Suprapubic skin (tissue), 4 donors: ENCODE measurements around the gene USP10. TPM values are rescaled to one million over a fixed set of nuclear protein-coding genes. Genes with fewer than 3 reads are reported as not detected.

Experiments used
- DNase-seq, 2 donors: peaks; one replicate each; pipeline ENCODE4 v3.0.0-alpha.2; 2019; ENCODE audit warnings: low spot score in 2 of 2
- H3K27ac ChIP-seq: fragments of 200-600 bp; sonication (generic); one replicate; pipeline ENCODE4 v1.5.1; 2019
- H3K27me3 ChIP-seq: fragments of 200-600 bp; sonication (generic); one replicate; pipeline ENCODE4 v1.5.1; 2019
- H3K36me3 ChIP-seq: fragments of 200-600 bp; sonication (generic); one replicate; pipeline ENCODE4 v1.5.1; 2019
- H3K4me1 ChIP-seq: fragments of 200-600 bp; sonication (generic); one replicate; pipeline ENCODE4 v1.5.1; 2019
- H3K4me3 ChIP-seq: fragments of 200-600 bp; sonication (generic); one replicate; pipeline ENCODE4 v1.5.1; 2019; ENCODE audit warnings: mild to moderate bottlenecking
- H3K9me3 ChIP-seq: fragments of 200-600 bp; sonication (generic); one replicate; pipeline ENCODE4 v1.5.1; 2019
- EP300 ChIP-seq: sonication (generic); formaldehyde crosslinking; IDR thresholded peaks from one replicate; pipeline ENCODE4 v1.6.1; 2017; ENCODE audit warnings: antibody characterized with exemption
- POLR2A ChIP-seq, 2 donors: fragments of 450-650 bp; IDR thresholded peaks; one replicate each; pipeline ENCODE4 v1.6.1; 2017; ENCODE audit warnings: antibody characterized with exemption in 2 of 2, mild to moderate bottlenecking in 2 of 2, moderate library complexity in 2 of 2
- POLR2AphosphoS5 ChIP-seq, 3 donors: sonication (generic); formaldehyde crosslinking; IDR thresholded peaks; one replicate each; pipeline ENCODE4 v1.6.1; 2017; ENCODE audit warnings: antibody characterized with exemption in 3 of 3
- WGBS: methylation state at CpG from one replicate; pipeline ENCODE4 v1.1.5; 2018; 5-methylcytosine and 5-hydroxymethylcytosine counted together
- total RNA-seq, 4 donors: library from RNA; depleted of rRNA; stranded (reverse); fragments of >200 nt; gene quantifications; one replicate each; pipeline ENCODE4 v1.1.0, GENCODE V29; 2016
- TF ChIP-seq, protein P1 (sequence below), 2 donors: fragments of 200-600 bp in 1 of 2; fragments of 450-650 bp in 1 of 2; sonication (generic) in 1 of 2; IDR thresholded peaks; one replicate each; pipeline ENCODE4 v1.5.1; 2016 to 2019; ENCODE audit warnings: antibody characterized with exemption in 2 of 2, mild to moderate bottlenecking in 1 of 2, moderate library complexity in 1 of 2

Gene USP10
- total RNA-seq, 4 donors from 2014 or later, result 58.5 to 92.2 (median 69.8) TPM

DNA sequence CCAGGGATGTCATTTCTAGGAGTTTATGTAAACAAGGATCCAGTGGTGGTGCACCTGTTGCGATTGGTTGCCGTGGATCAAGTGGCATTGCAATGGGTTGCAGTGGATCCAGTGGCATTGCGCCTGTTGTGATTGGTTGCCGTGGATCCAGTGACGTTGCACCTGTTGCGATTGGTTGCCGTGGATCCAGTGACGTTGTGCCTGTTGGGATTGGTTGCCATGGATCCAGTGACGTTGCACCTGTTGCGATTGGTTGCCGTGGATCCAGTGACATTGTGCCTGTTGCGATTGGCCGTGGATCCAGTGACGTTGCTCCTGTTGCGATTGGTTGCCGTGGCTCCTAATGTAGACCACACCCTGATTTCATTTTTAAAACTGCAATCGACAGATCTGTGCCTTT is 63.8 kb downstream of the USP10 start:
- Histone ChIP-seq H3K4me3 (no peak overlapping the region), H3K27ac (no peak overlapping the region), H3K4me1 (no peaks in the 10 kb centered on the region), H3K36me3 (peaks cover 72% of the 10 kb centered on the region), H3K27me3 (no peaks in the 10 kb centered on the region), H3K9me3 (no peaks in the 10 kb centered on the region)
- DNase-seq, result no peak
- TF ChIP-seq, protein P1, sequence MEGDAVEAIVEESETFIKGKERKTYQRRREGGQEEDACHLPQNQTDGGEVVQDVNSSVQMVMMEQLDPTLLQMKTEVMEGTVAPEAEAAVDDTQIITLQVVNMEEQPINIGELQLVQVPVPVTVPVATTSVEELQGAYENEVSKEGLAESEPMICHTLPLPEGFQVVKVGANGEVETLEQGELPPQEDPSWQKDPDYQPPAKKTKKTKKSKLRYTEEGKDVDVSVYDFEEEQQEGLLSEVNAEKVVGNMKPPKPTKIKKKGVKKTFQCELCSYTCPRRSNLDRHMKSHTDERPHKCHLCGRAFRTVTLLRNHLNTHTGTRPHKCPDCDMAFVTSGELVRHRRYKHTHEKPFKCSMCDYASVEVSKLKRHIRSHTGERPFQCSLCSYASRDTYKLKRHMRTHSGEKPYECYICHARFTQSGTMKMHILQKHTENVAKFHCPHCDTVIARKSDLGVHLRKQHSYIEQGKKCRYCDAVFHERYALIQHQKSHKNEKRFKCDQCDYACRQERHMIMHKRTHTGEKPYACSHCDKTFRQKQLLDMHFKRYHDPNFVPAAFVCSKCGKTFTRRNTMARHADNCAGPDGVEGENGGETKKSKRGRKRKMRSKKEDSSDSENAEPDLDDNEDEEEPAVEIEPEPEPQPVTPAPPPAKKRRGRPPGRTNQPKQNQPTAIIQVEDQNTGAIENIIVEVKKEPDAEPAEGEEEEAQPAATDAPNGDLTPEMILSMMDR (IDR thresholded peaks at IDR 0.05), result no peak
- TF ChIP-seq POLR2AphosphoS5 (IDR thresholded peaks at IDR 0.05), result no peak
- TF ChIP-seq POLR2A (IDR thresholded peaks at IDR 0.05), result no peak
- TF ChIP-seq EP300, result no peak
- 94% methylated on average over 17 of the region's 17 CpGs for WGBS

DNA sequence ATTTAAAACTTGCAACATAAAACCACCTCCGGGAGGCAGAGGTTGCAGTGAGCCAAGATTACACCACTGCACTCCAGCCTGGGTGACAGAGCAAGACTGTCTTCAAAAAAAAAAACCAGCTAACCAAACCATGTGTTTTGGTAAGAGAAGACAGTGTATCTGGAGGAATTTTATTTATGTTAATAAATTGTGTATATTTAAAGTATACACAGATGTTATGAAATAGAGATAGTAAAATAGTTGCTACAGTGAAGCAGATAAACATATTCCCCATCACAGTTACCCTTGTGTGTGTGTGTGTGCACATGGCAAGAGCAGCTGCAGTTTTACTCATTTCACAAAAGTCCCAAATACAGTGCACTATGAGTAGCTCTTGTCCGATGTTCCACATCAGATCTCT is 65.2 kb downstream of the USP10 start:
- 90% methylated on average over 2 of the region's 2 CpGs for WGBS

DNA sequence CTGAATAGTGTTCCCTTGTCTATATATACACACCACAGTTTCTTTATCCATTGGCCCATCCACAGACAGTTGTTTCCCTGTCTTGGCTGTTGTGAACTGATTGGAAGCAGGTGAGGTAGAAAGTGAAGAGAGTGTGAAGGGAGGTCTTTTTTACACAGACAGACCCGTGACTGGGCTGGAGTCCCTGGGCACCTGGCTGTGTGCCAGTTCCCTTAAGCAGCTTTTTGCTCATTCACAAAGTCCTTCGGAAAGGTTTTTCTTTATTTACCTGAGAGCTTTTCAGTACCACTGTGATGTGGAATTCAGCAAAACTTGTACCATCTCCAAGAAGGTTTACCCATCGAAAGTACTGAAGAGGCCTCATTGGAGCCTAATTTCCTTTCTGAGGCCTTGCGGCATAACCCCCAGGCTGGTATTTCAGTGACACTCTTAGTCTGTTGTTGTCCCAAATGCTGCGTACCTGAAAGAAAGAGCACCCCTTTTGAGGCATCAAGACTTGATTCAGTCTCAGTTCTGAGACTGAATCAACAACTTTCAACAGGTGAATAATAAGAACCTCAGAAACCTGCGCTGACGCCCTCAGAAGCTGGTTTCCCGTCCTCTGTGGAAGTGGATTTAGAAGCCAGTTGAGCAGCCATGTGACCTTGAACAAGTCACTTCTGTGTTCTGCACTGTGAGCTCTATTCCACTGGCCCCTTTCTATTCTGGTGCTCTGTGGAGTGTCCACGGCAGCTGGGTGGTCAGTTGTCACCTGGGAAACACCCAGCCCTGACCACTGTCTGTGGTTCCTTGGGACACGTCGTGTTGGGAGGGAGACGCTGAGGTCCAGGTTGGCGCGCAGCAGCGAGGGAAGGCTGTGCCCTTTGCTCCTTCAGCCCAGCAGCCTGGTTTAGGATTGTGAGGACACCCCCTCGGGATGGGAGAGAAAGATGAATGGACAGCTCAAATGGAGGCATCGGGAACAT is 66.1 kb downstream of the USP10 start:
- 90% methylated on average over 17 of the region's 17 CpGs for WGBS
- H3K4me3 ChIP-seq, result no peak overlapping the region
- peaks cover 78% of the 10 kb centered on the region for H3K36me3 ChIP-seq
- H3K27me3 ChIP-seq, result no peaks in the 10 kb centered on the region
- H3K4me1 ChIP-seq, result no peaks in the 10 kb centered on the region
- no peaks in the 10 kb centered on the region for H3K9me3 ChIP-seq
- no peak overlapping the region for H3K27ac ChIP-seq
- no peak for DNase-seq
- TF ChIP-seq EP300 (no peak), POLR2A (IDR thresholded peaks at IDR 0.05) (no peak)

More for the DNA sequence above, 65.2 kb downstream of the USP10 start:
- peaks cover 82% of the 10 kb centered on the region for H3K36me3 ChIP-seq
- H3K9me3 ChIP-seq, result no peaks in the 10 kb centered on the region
- H3K27me3 ChIP-seq, result no peaks in the 10 kb centered on the region
- H3K4me3 ChIP-seq, result no peak overlapping the region
- no peak overlapping the region for H3K27ac ChIP-seq
- TF ChIP-seq, protein P1 (IDR thresholded peaks at IDR 0.05), result no peak
- TF ChIP-seq POLR2A (IDR thresholded peaks at IDR 0.05), result no peak
- no peak for TF ChIP-seq EP300
- no peak for TF ChIP-seq POLR2AphosphoS5 (IDR thresholded peaks at IDR 0.05)
- DNase-seq, result no peak
- no peaks in the 10 kb centered on the region for H3K4me1 ChIP-seq

DNA sequence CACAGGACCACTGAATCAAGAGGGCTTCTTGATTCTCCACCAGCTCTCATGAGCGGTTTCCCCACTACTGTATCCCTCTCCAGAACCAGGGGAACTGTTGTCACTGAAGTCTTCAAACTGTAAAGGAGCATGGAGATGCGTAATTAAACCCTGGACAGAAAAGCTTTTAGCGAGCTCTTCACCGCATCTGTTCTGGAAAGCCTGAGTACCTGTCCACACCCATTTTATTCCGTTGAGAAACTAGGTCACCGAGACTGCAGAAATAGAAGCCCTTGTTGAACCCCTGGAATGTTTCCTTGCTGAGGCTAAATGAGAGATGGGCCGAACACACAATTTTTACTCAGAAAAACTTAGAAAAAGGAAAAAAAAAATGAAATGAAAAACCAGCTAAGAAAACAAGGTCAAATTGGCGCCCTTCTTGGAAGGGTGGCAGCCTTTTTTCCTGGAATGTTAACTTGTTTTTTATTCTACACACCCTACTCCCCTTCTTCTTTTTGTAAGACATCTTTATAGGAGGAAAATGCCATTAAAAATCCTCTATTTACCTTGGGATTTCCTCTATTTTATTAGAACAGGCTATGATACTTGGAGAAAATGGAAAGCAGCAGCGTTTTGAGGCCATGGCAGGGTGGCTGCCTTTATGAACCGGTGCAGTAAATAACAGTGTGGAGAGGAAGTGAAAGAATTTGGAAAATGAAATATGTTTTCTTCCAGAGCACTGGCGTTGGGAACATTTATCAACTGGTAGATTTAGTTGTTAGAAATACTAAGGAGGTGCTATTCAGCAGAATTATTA is 67.4 kb downstream of the USP10 start:
- Histone ChIP-seq H3K4me3 (no peak overlapping the region), H3K27me3 (no peaks in the 10 kb centered on the region), H3K9me3 (no peaks in the 10 kb centered on the region), H3K4me1 (no peaks in the 10 kb centered on the region), H3K36me3 (peaks cover 80% of the 10 kb centered on the region), H3K27ac (no peak overlapping the region)
- WGBS, result 67% methylated on average over 11 of the region's 11 CpGs
- TF ChIP-seq POLR2A (IDR thresholded peaks at IDR 0.05) (no peak), EP300 (no peak), POLR2AphosphoS5 (IDR thresholded peaks at IDR 0.05) (no peak)
- TF ChIP-seq, protein P1 (IDR thresholded peaks at IDR 0.05), result no peak
- DNase-seq, result no peak

DNA sequence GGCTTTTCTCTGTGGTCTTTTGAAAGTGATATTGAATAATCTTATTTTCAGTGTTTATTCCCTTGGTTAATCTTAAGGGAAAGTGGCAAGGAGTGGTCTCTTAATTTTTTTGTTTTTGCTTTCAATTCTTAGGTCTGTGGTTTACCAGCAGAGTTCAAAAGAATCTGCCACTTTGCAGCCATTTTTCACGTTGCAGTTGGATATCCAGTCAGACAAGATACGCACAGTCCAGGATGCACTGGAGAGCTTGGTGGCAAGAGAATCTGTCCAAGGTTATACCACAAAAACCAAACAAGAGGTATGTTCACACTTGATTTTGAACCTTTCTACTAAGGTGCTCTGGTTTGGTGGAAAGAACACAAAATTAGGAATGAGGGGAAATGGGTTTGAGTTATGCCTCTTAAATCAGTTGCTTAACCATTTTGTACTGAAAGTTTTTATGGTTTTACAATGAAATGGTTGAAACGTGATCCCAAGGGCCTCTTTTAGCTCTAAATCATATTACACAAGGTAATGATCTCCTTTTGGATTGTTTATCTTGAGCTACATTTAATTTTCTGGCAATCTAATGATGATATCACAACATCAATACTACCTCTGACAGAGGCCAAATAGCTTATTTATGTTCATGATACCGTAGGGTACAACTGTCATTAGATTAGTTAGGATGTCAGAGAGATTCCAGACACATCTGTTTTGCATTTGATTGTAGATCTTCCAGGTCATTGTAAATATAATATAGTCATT is 68.4 kb downstream of the USP10 start:
- no peak for DNase-seq
- Histone ChIP-seq H3K36me3 (peaks cover 85% of the 10 kb centered on the region), H3K27ac (no peak overlapping the region), H3K4me1 (no peaks in the 10 kb centered on the region), H3K27me3 (no peaks in the 10 kb centered on the region), H3K9me3 (no peaks in the 10 kb centered on the region), H3K4me3 (no peak overlapping the region)
- TF ChIP-seq EP300 (no peak), POLR2AphosphoS5 (IDR thresholded peaks at IDR 0.05) (no peak), POLR2A (IDR thresholded peaks at IDR 0.05) (no peak)
- TF ChIP-seq, protein P1 (IDR thresholded peaks at IDR 0.05), result no peak
- 77% methylated on average over 4 of the region's 4 CpGs for WGBS
